A549 (cell line): ENCODE results near the gene IGF1.

Source experiments
- MYC ChIP-seq: IDR thresholded peaks from 2 replicates; pipeline ENCODE4 v1.6.1; 2012; ENCODE audit warnings: mild to moderate bottlenecking, inconsistent platforms, low read length, improper control_type of control experiment, borderline replicate concordance
- POLR2AphosphoS2 ChIP-seq: conservative IDR thresholded peaks from 2 replicates; pipeline ENCODE4 v1.6.1; 2012; ENCODE audit warnings: low read length, improper control_type of control experiment, inconsistent platforms
- ZC3H11A ChIP-seq: fragments of 450-650 bp; IDR thresholded peaks from 2 replicates; pipeline ENCODE4 v1.6.1; 2014; ENCODE audit warnings: antibody characterized with exemption, mild to moderate bottlenecking
- ZFP36 ChIP-seq: fragments of 450-650 bp; IDR thresholded peaks from 2 replicates; pipeline ENCODE4 v1.6.1; 2014; ENCODE audit warnings: borderline replicate concordance; ENCODE audit not compliant: partially characterized antibody
- TF ChIP-seq, protein P1 (sequence below): fragments of >200 bp; sonication (Bioruptor Twin); formaldehyde crosslinking; IDR thresholded peaks from 3 replicates; pipeline ENCODE4 v1.5.1; 2016

DNA sequence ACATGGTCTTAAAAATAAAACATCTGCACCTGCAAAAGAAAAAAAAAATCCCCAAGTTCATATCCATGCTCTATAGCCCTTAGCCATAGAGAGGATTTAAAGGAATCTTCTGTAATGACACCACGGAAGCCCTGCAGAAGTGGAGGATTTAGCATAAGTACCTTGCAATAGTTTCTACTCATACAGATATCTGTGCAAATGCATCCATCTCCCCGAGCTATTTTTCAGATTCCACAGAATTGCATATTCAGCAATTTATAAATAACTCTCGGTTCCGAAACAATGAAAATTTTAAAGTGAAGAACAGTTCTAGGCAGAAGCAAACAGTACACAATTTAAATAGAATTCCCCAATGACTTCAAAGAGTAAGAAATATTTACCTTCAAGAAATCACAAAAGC, 424 bp downstream of the IGF1 start:
- TF ChIP-seq, protein P1, sequence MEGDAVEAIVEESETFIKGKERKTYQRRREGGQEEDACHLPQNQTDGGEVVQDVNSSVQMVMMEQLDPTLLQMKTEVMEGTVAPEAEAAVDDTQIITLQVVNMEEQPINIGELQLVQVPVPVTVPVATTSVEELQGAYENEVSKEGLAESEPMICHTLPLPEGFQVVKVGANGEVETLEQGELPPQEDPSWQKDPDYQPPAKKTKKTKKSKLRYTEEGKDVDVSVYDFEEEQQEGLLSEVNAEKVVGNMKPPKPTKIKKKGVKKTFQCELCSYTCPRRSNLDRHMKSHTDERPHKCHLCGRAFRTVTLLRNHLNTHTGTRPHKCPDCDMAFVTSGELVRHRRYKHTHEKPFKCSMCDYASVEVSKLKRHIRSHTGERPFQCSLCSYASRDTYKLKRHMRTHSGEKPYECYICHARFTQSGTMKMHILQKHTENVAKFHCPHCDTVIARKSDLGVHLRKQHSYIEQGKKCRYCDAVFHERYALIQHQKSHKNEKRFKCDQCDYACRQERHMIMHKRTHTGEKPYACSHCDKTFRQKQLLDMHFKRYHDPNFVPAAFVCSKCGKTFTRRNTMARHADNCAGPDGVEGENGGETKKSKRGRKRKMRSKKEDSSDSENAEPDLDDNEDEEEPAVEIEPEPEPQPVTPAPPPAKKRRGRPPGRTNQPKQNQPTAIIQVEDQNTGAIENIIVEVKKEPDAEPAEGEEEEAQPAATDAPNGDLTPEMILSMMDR: no peak
- TF ChIP-seq POLR2AphosphoS2 (no peak), ZFP36 (no peak), ZC3H11A (no peak), MYC (no peak)
